HG03520 (cell line): Measurements from ENCODE around the gene PSMF1.

Source experiments
- ATAC-seq: cut with Tn5 transposase; IDR thresholded peaks from one replicate; pipeline ENCODE4 v1.9.1; 2021; ENCODE audit warnings: mild to moderate bottlenecking, moderate library complexity; ENCODE audit not compliant: unreplicated experiment

The PSMF1 gene

GRCh38 chr20:1163105-1163504 is 44.7 kb downstream of the PSMF1 start:
- ATAC-seq, result no peak

GRCh38 chr20:1163653-1164052 is 45.3 kb downstream of the PSMF1 start:
- no peak for ATAC-seq

GRCh38 chr20:1164871-1165270 is 46.5 kb downstream of the PSMF1 start:
- no peak for ATAC-seq

- ATAC-seq, result no peak
Observed at GRCh38 chr20:1165521-1165920, 47.1 kb downstream of the PSMF1 start.

- no peak for ATAC-seq
Observed at GRCh38 chr20:1165941-1166340, 47.5 kb downstream of the PSMF1 start.

- ATAC-seq, result no peak
Observed at GRCh38 chr20:1166948-1167720, 48.7 kb downstream of the PSMF1 start.

GRCh38 chr20:1169224-1169623 is 50.8 kb downstream of the PSMF1 start:
- no peak for ATAC-seq

- ATAC-seq, result no peak
Observed at GRCh38 chr20:1171461-1172093, 53.2 kb downstream of the PSMF1 start.

- no peak for ATAC-seq
Observed at GRCh38 chr20:1173698-1174097, 55.3 kb downstream of the PSMF1 start.

GRCh38 chr20:1174787-1175186 is 56.4 kb downstream of the PSMF1 start:
- no peak for ATAC-seq

GRCh38 chr20:1177680-1178079 is 59.3 kb downstream of the PSMF1 start:
- ATAC-seq, result no peak

GRCh38 chr20:1178103-1178502 is 59.7 kb downstream of the PSMF1 start:
- no peak for ATAC-seq

GRCh38 chr20:1178623-1179022 is 60.2 kb downstream of the PSMF1 start:
- ATAC-seq, result no peak

- no peak for ATAC-seq
Observed at GRCh38 chr20:1180949-1181348, 62.5 kb downstream of the PSMF1 start.

- no peak for ATAC-seq
Observed at GRCh38 chr20:1182106-1182505, 63.7 kb downstream of the PSMF1 start.

GRCh38 chr20:1183153-1183552 is 64.8 kb downstream of the PSMF1 start:
- no peak for ATAC-seq

- ATAC-seq, result no peak
Observed at GRCh38 chr20:1184260-1184637, 65.8 kb downstream of the PSMF1 start.

GRCh38 chr20:1184638-1185315 is 66.4 kb downstream of the PSMF1 start, which contains the start of gene TMEM74B:
Gene TMEM74B, minus strand, starts transcription at chr20:1184981. Its CDS starts 1,180 bp downstream, at chr20:1183801.
- ATAC-seq, result no peak

- no peak for ATAC-seq
Observed at GRCh38 chr20:1185316-1185741, 66.9 kb downstream of the PSMF1 start.

- ATAC-seq, result no peak
Observed at GRCh38 chr20:1185790-1186334, 67.5 kb downstream of the PSMF1 start.

- no peak for ATAC-seq
Observed at GRCh38 chr20:1186367-1186991, 68.1 kb downstream of the PSMF1 start.
